Activated naive CD8-positive, alpha-beta T cell (primary cell): ENCODE results near the gene NDFIP1.

Experiments used
- H3K27ac Mint-ChIP-seq: one replicate; pipeline ENCODE4 v1.8.0; 2021; ENCODE audit warnings: mixed read lengths
- H3K27me3 Mint-ChIP-seq: one replicate; pipeline ENCODE4 v1.8.0; 2021; ENCODE audit warnings: mixed read lengths
- H3K36me3 Mint-ChIP-seq: one replicate; pipeline ENCODE4 v1.8.0; 2021; ENCODE audit warnings: mixed read lengths
- H3K4me1 Mint-ChIP-seq: one replicate; pipeline ENCODE4 v1.8.0; 2021; ENCODE audit warnings: low read depth, mixed read lengths
- H3K4me3 Mint-ChIP-seq: one replicate; pipeline ENCODE4 v1.8.0; 2021; ENCODE audit warnings: mild to moderate bottlenecking, mixed read lengths
- H3K9me3 Mint-ChIP-seq: one replicate; pipeline ENCODE4 v1.8.0; 2021; ENCODE audit warnings: low read depth, mixed read lengths

Gene NDFIP1

DNA sequence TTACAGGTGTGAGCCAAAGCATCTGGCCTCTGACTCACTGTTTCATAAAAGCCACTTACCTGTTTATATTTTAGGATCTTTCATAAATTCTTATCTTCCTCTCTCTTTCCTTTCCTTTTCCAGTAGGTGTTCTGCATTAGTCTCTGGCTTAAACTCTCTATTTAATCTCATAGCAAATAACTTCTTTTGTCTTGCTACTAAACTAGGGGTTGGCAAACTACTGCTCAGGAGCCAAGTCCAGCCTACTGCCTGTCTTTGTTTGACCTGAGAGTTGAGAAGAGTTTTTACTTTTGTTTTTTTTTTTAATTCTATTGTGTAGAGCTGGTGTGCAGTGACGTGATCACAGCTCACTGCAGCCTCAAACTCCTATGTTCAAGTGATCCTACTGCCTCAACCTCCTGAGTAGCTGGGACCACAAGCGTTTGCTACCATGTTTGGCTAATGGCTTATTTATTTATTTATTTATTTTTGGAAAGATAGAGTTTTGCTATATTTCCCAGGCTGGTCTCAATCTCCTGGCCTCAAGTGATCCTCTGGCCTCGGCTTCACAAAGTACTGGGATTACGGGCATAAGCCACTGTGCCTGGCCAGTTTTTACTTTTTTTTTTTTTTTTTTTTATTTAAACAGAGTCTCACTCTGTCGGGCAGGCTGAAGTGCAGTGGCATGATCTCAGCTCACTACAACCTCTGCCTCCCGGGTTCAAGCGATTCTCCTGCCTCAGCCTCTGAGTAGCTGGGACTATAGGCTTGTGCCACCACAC lies 5.4 kb upstream of the NDFIP1 start:
- peaks cover 74% of the 10 kb centered on the region for H3K4me1 Mint-ChIP-seq
- H3K27ac Mint-ChIP-seq = peak overlapping the region; percentile 90
- peak overlapping the region; percentile 47 for H3K4me3 Mint-ChIP-seq
- H3K36me3 Mint-ChIP-seq = peaks cover 11% of the 10 kb centered on the region
- no peaks in the 10 kb centered on the region for H3K9me3 Mint-ChIP-seq
- no peaks in the 10 kb centered on the region for H3K27me3 Mint-ChIP-seq

DNA sequence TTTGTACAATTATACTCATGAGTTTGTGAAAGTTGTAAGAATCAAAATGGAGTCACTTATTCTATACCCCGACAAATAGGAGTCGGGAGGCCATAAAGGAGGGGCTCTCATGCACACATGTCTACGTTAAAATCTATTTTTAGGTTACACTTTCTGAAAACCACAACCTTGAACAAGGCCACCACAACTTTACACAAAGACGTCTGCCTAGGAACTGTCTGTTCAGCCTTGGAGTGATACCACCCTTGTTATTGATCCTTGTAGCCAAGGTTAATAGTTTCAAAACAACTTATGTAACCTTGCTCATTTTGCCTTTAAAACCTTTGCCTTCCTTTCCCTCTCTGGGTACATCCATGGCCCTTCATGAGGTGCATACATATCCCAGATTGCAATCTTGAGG lies 4.1 kb upstream of the NDFIP1 start:
- peaks cover 66% of the 10 kb centered on the region for H3K4me1 Mint-ChIP-seq

DNA sequence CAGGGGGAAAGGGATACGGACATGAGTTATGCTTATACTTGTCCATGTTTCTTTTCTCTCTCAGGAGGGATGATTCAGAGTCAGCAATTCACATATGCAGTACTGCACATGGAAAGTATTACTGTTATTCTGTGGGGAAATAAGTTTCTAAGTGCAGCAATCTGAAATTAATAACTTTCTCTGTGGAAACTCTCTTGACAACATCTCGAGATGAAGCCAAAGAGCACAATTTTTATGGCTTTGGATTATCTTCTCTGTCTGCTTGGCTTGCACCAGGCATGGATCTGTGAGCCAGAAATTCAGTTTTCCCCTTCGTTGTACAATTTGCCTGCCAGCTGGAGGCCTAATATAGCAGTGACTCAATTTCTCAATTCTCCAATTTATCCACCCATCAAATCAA lies 2.5 kb upstream of the NDFIP1 start:
- peaks cover 15% of the 10 kb centered on the region for H3K36me3 Mint-ChIP-seq
- no peaks in the 10 kb centered on the region for H3K27me3 Mint-ChIP-seq
- H3K4me1 Mint-ChIP-seq = peaks cover 63% of the 10 kb centered on the region
- H3K4me3 Mint-ChIP-seq = peak overlapping the region; percentile 58
- no peaks in the 10 kb centered on the region for H3K9me3 Mint-ChIP-seq
- H3K27ac Mint-ChIP-seq = peak overlapping the region; percentile 97

More for the DNA sequence above, 4.1 kb upstream of the NDFIP1 start:
- H3K36me3 Mint-ChIP-seq = peaks cover 11% of the 10 kb centered on the region
- H3K9me3 Mint-ChIP-seq = no peaks in the 10 kb centered on the region
- peak overlapping the region; percentile 61 for H3K4me3 Mint-ChIP-seq
- H3K27ac Mint-ChIP-seq = peak overlapping the region; percentile 97
- no peaks in the 10 kb centered on the region for H3K27me3 Mint-ChIP-seq

DNA sequence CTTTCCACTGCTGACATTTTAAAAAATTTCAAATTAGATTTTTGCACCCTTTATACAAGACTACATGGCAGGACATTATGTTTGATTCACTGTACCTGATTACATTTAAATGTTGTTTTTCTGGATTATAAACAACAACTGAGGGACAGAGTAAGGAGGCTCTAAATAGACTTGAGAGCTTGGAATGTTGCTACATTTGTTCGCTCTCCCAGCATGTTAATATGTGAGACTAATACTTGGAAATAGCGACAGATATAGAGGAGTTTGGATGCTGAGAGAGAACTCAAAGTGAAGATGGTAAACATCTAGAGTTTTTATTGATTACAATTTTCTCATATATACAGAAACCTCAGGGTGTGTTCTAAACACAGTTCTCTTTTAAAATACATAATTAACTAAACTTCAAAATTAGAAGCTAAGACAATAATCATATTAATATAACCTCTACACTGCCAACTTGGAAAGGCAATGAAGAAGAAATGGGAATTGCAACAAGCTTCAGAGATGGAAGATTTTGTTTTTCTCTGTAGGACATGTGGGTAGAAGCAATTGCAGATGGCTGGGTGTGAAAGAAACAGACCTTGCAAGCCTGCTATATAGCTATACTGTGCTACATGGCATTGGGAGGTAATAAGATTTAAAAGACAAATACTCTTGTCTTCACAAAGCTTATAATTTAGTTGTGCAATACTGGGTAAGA lies 1.4 kb upstream of the NDFIP1 start:
- H3K9me3 Mint-ChIP-seq = no peaks in the 10 kb centered on the region
- peak overlapping the region; percentile 97 for H3K27ac Mint-ChIP-seq
- H3K27me3 Mint-ChIP-seq = no peaks in the 10 kb centered on the region
- H3K4me3 Mint-ChIP-seq = peak overlapping the region; percentile 87
- peaks cover 65% of the 10 kb centered on the region for H3K4me1 Mint-ChIP-seq
- H3K36me3 Mint-ChIP-seq = peaks cover 15% of the 10 kb centered on the region

GRCh38 chr5:142107736-142108431 lies 695 bp upstream of the NDFIP1 start:
- H3K36me3 Mint-ChIP-seq = peaks cover 17% of the 10 kb centered on the region

DNA sequence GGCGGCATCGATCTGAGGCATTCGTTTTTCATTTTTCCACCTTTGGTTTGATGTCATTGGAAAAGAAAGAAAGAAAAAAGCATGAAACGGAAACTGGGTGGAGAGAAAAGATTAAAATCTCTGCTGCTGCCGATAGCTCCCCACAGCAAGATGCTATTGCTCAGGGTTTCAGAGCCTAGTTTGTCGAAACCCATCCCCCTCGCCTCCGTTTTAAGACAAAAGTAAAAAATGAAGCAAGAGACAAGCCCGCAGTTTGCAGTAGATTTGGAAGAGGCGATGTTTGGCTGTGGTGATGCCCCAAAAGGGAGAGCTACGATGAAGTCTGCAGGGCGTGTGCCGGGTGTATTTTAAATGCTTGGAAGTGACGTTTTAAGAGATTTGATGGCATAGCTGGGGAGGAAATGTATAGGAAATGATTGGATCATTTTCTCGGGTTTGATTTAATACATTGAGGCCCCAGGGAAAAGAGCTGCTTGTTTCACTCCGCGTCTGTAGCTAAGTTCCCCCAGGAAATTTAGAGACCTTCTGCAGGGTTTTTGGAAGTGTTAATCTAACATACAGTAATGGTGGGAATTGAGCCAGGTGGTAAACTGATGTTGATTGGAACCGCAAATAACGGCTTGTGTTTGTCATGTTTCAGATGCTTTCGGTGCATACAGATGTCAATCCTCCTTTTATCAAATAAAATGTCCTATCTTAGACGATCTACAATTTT lies 909 bp downstream of the NDFIP1 start:
- H3K4me3 Mint-ChIP-seq = peak overlapping the region; percentile 97

More at GRCh38 chr5:142107736-142108431, 695 bp upstream of the NDFIP1 start:
- peak overlapping the region; percentile 97 for H3K27ac Mint-ChIP-seq
- H3K27me3 Mint-ChIP-seq = no peaks in the 10 kb centered on the region
- H3K4me1 Mint-ChIP-seq = peaks cover 65% of the 10 kb centered on the region
- H3K9me3 Mint-ChIP-seq = no peaks in the 10 kb centered on the region
- H3K4me3 Mint-ChIP-seq = peak overlapping the region; percentile 87

DNA sequence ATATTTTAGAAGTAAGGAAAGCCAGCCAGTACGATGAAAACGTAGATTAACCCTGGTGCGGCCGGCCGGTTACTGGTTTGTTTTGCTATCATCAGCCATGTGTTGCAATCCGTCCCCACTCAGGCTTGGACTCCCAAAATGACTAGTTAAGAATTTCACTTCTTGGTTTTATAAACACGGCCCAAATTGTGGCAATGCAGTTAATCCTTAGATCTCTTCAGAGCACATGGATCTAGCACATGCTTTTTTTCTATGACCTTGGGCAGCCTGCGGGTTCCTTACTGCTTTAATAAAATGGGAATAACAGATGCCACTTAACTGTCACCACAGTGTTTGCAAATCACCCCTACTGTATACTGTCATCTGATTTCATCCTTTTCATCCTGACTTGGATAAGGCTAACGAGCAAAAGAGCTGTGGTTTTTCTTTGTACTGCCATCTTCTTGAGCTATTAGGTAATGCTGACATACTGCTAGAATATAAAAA lies 1.5 kb downstream of the NDFIP1 start:
- no peaks in the 10 kb centered on the region for H3K9me3 Mint-ChIP-seq
- H3K27me3 Mint-ChIP-seq = no peaks in the 10 kb centered on the region
- H3K36me3 Mint-ChIP-seq = peaks cover 28% of the 10 kb centered on the region
- peaks cover 75% of the 10 kb centered on the region for H3K4me1 Mint-ChIP-seq
- peak overlapping the region; percentile 97 for H3K4me3 Mint-ChIP-seq
- H3K27ac Mint-ChIP-seq = peak overlapping the region; percentile 98

More for the DNA sequence above, 909 bp downstream of the NDFIP1 start:
- peaks cover 28% of the 10 kb centered on the region for H3K36me3 Mint-ChIP-seq
- peaks cover 76% of the 10 kb centered on the region for H3K4me1 Mint-ChIP-seq
- H3K9me3 Mint-ChIP-seq = no peaks in the 10 kb centered on the region
- peak overlapping the region; percentile 98 for H3K27ac Mint-ChIP-seq
- H3K27me3 Mint-ChIP-seq = no peaks in the 10 kb centered on the region

DNA sequence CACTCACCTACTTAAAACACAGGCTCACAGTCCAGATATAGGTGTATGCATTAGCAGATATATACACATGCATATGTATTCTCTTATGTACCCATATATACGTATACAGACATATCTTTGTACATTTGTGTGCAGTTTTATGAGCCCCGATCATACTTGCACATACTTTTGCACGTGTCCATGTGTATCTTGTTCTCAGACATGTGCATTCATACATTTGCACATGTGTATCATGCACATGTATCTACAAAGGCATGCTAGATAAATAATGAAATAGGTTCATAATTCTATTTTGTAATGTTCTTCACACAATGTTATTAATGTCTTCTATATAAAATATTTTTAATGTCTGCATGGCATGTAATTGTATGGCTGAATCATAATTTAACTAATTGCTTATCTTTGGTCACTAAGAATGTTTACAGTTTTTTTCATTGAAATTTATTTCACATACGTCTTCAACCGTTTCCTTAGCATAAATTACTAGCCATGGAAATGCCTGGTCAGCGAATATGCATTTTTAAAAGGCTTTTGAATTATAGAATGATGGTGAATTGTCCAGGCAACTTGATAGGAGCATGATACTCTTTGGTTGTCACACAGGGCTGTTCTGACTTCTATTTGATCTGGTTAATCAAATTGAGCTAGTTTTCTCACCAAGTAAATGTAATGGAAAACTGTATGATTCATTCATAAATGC lies 2.6 kb downstream of the NDFIP1 start:
- H3K4me3 Mint-ChIP-seq = peak overlapping the region; percentile 97
- H3K4me1 Mint-ChIP-seq = peaks cover 72% of the 10 kb centered on the region
- peaks cover 24% of the 10 kb centered on the region for H3K36me3 Mint-ChIP-seq
- H3K27ac Mint-ChIP-seq = peak overlapping the region; percentile 98
- H3K27me3 Mint-ChIP-seq = no peaks in the 10 kb centered on the region
- no peaks in the 10 kb centered on the region for H3K9me3 Mint-ChIP-seq

GRCh38 chr5:142114687-142115086 lies 6.1 kb downstream of the NDFIP1 start:
- Mint-ChIP-seq H3K27me3 (no peaks in the 10 kb centered on the region), H3K27ac (peak overlapping the region; percentile 54), H3K4me3 (peak overlapping the region; percentile 70), H3K36me3 (peaks cover 32% of the 10 kb centered on the region), H3K9me3 (no peaks in the 10 kb centered on the region), H3K4me1 (peaks cover 77% of the 10 kb centered on the region)

DNA sequence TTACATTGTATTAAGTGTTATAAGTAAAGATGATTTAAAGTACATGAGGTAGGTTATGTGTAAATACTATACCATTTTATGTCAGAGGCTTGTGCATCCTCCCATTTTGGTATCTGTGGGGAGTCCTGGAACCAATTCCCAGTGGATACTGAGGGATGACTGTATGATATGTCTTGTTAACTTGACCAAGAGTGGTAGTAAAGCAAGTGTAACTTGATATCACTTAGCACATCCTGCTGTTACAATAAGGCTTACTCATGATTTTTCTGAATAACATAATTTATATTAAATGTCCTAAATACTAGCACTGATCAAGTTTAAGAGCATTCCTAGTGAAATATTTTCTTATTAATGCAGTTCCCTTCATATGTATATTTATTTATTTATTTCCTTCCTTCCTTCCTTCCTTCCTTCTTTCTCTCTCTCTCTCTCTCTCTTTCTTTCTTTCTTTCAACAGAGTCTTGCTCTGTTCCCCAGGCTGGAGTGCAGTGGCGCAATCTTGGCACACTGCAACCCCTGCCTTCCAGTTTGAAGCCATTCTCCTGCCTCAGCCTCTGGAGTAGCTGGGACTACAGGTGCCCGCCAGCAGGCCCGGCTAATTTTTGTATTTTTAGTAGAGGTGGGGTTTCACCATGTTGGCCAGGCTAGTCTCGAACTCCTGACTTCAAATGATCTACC lies 7.5 kb downstream of the NDFIP1 start:
- Mint-ChIP-seq H3K27ac (peak overlapping the region; percentile 74), H3K9me3 (no peaks in the 10 kb centered on the region), H3K4me1 (peaks cover 83% of the 10 kb centered on the region), H3K27me3 (no peaks in the 10 kb centered on the region), H3K4me3 (peak overlapping the region; percentile 56), H3K36me3 (peaks cover 27% of the 10 kb centered on the region)

GRCh38 chr5:142117579-142118151 lies 9.1 kb downstream of the NDFIP1 start:
- H3K27me3 Mint-ChIP-seq = no peaks in the 10 kb centered on the region
- peak overlapping the region; percentile 69 for H3K4me3 Mint-ChIP-seq
- no peaks in the 10 kb centered on the region for H3K9me3 Mint-ChIP-seq
- peaks cover 87% of the 10 kb centered on the region for H3K4me1 Mint-ChIP-seq
- H3K36me3 Mint-ChIP-seq = peaks cover 23% of the 10 kb centered on the region
- H3K27ac Mint-ChIP-seq = peak overlapping the region; percentile 83

DNA sequence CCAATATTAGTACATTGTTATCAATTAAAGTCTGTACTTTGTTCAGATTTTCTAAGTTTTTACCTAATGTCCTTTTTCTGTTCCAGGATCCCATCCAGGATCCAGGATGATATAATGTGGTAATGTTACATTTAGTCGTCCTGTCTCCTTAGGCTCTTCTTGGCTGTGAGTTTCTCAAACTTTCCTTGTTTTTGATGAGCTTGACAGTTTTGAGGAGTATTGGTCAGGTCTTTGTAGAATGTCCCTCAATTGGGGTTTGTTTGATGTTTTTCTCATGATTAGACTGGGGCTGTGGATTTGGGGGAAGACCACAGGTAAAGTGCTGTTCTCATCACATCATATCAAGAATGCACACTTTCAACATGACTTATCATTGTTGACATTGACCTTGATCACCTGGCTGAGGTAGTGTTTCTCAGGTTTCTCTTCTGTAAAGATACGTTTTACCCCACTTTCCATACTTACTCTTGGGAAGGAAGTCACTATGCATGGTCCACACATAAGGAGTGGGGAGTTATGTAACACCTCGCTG lies 9.6 kb downstream of the NDFIP1 start:
- peak overlapping the region; percentile 69 for H3K4me3 Mint-ChIP-seq
- no peaks in the 10 kb centered on the region for H3K9me3 Mint-ChIP-seq
- peak overlapping the region; percentile 83 for H3K27ac Mint-ChIP-seq
- no peaks in the 10 kb centered on the region for H3K27me3 Mint-ChIP-seq
- H3K36me3 Mint-ChIP-seq = peaks cover 18% of the 10 kb centered on the region
- H3K4me1 Mint-ChIP-seq = peaks cover 84% of the 10 kb centered on the region

DNA sequence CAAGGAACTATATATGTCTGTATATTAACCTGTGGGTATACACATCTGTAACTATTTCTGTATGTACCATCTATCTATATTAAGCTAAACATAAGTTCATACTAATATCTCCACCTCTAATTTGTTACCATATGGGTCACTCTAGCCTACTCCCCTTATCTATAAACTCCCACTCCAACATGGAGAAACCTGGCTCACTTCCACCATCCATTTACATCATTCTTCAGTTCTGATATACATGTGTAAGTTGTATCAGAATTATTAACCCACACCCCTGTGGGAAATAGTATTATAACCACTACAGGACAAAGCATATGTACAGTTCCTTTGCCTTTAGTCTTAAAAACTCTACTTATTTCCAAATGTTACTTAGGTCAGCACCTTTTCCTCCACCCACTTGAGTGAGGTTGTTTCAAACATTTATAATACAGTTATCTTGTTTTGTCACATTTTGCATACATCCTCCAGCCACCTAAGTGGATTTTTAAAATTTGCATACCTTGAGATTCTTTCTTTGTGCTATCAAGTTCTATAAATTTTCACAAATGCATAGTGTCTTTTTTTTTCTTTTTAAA lies 10.6 kb downstream of the NDFIP1 start:
- peak overlapping the region; percentile 22 for H3K27ac Mint-ChIP-seq
- peaks cover 84% of the 10 kb centered on the region for H3K4me1 Mint-ChIP-seq
- H3K4me3 Mint-ChIP-seq = peak overlapping the region; percentile 46
- no peaks in the 10 kb centered on the region for H3K27me3 Mint-ChIP-seq
- H3K36me3 Mint-ChIP-seq = peaks cover 14% of the 10 kb centered on the region
- H3K9me3 Mint-ChIP-seq = no peaks in the 10 kb centered on the region
